SK-N-SH treated with all-trans-retinoic acid at 6 μM for 48 hours (cell line): Measurements from ENCODE around the gene LMTK2.

ENCODE experiments used
- ATAC-seq: fragments of 200-7000 bp; cut with Tn5 transposase; 3 replicates; pipeline ENCODE4 v1.9.1; 2020; ENCODE audit warnings: mild to moderate bottlenecking, moderate library complexity
- ARNTL ChIP-seq: fragments of 450-650 bp; formaldehyde crosslinking; IDR thresholded peaks from 2 replicates; pipeline ENCODE4 v1.5.0; 2020; ENCODE audit warnings: low read depth, mild to moderate bottlenecking, moderate library complexity, borderline replicate concordance
- BACH2 ChIP-seq: fragments of 250-450 bp; sonication (Bioruptor Pico); IDR thresholded peaks from 2 replicates; pipeline ENCODE4 v1.9.0; 2021; ENCODE audit warnings: mild to moderate bottlenecking, borderline replicate concordance
- CSDC2 ChIP-seq: fragments of 250-450 bp; sonication (Bioruptor Pico); IDR thresholded peaks from 2 replicates; pipeline ENCODE4 v1.5.0; 2020; ENCODE audit warnings: mild to moderate bottlenecking, moderate library complexity
- CSRNP3 ChIP-seq: fragments of 250-450 bp; sonication (Bioruptor Pico); IDR thresholded peaks from 2 replicates; pipeline ENCODE4 v1.5.1; 2021; ENCODE audit warnings: mild to moderate bottlenecking, moderate library complexity
- ESRRG ChIP-seq: fragments of 250-450 bp; sonication (Bioruptor Pico); IDR thresholded peaks from 2 replicates; pipeline ENCODE4 v1.6.1; 2021; ENCODE audit warnings: mild to moderate bottlenecking
- GLIS3 ChIP-seq: fragments of 250-450 bp; sonication (Bioruptor Pico); IDR thresholded peaks from 2 replicates; pipeline ENCODE4 v1.5.0; 2020; ENCODE audit warnings: mild to moderate bottlenecking, moderate library complexity
- OSR1 ChIP-seq: fragments of 250-450 bp; sonication (Bioruptor Pico); IDR thresholded peaks from 2 replicates; pipeline ENCODE4 v1.8.0; 2022; ENCODE audit warnings: moderate library complexity, mild to moderate bottlenecking, inconsistent platforms
- POU6F1 ChIP-seq: fragments of 250-450 bp; sonication (Bioruptor Pico); IDR thresholded peaks from 2 replicates; pipeline ENCODE4 v1.8.0; 2021; ENCODE audit warnings: low read depth, mild to moderate bottlenecking, moderate library complexity, borderline replicate concordance
- PPARA ChIP-seq: fragments of 250-450 bp; sonication (Bioruptor Pico); IDR thresholded peaks from 2 replicates; pipeline ENCODE4 v1.5.0; 2020; ENCODE audit warnings: mild to moderate bottlenecking, borderline replicate concordance
- RARB ChIP-seq: fragments of 250-450 bp; sonication (Bioruptor Pico); IDR thresholded peaks from 2 replicates; pipeline ENCODE4 v1.8.0; 2021; ENCODE audit warnings: mild to moderate bottlenecking, moderate library complexity
- SNAI2 ChIP-seq: fragments of 250-450 bp; sonication (Bioruptor Pico); IDR thresholded peaks from 2 replicates; pipeline ENCODE4 v1.5.0; 2020; ENCODE audit warnings: mild to moderate bottlenecking, moderate library complexity
- TCF4 ChIP-seq: fragments of 250-450 bp; sonication (Bioruptor Pico); IDR thresholded peaks from 2 replicates; pipeline ENCODE4 v1.8.0; 2021; ENCODE audit warnings: mild to moderate bottlenecking, moderate library complexity, borderline replicate concordance
- TOX ChIP-seq: fragments of 250-450 bp; sonication (Bioruptor Pico); IDR thresholded peaks from 2 replicates; pipeline ENCODE4 v1.8.0; 2021; ENCODE audit warnings: mild to moderate bottlenecking, moderate library complexity, borderline replicate concordance
- TSHZ2 ChIP-seq: fragments of 250-450 bp; sonication (Bioruptor Pico); IDR thresholded peaks from 2 replicates; pipeline ENCODE4 v1.5.0; 2020; ENCODE audit warnings: mild to moderate bottlenecking, moderate library complexity
- ZC3H10 ChIP-seq: fragments of 250-450 bp; sonication (Bioruptor Pico); IDR thresholded peaks from 2 replicates; pipeline ENCODE4 v1.5.1; 2021; ENCODE audit warnings: mild to moderate bottlenecking, moderate library complexity
- ZFP3 ChIP-seq: fragments of 250-450 bp; sonication (Bioruptor Pico); IDR thresholded peaks from 2 replicates; pipeline ENCODE4 v1.5.0; 2020; ENCODE audit warnings: mild to moderate bottlenecking, moderate library complexity
- ZFP30 ChIP-seq: fragments of 450-650 bp; formaldehyde crosslinking; IDR thresholded peaks from 2 replicates; pipeline ENCODE4 v1.5.0; 2022; ENCODE audit warnings: mild to moderate bottlenecking, moderate library complexity
- ZNF565 ChIP-seq: fragments of 450-650 bp; formaldehyde crosslinking; conservative IDR thresholded peaks from 2 replicates; pipeline ENCODE4 v1.5.0; 2020; ENCODE audit warnings: low read depth, mild to moderate bottlenecking, moderate library complexity
- ZNF8 ChIP-seq: fragments of 450-650 bp; formaldehyde crosslinking; IDR thresholded peaks from 2 replicates; pipeline ENCODE4 v1.5.0; 2020; ENCODE audit warnings: mild to moderate bottlenecking, moderate library complexity
- TF ChIP-seq, protein P1 (sequence below): fragments of 250-450 bp; sonication (Bioruptor Pico); IDR thresholded peaks from 2 replicates; pipeline ENCODE4 v1.8.0; 2020; ENCODE audit warnings: mild to moderate bottlenecking, moderate library complexity, borderline replicate concordance
- TF ChIP-seq, protein P2 (sequence below): fragments of 250-450 bp; sonication (Bioruptor Pico); IDR thresholded peaks from 2 replicates; pipeline ENCODE4 v1.5.1; 2020; ENCODE audit warnings: low read depth, mild to moderate bottlenecking, moderate library complexity

Gene LMTK2

DNA sequence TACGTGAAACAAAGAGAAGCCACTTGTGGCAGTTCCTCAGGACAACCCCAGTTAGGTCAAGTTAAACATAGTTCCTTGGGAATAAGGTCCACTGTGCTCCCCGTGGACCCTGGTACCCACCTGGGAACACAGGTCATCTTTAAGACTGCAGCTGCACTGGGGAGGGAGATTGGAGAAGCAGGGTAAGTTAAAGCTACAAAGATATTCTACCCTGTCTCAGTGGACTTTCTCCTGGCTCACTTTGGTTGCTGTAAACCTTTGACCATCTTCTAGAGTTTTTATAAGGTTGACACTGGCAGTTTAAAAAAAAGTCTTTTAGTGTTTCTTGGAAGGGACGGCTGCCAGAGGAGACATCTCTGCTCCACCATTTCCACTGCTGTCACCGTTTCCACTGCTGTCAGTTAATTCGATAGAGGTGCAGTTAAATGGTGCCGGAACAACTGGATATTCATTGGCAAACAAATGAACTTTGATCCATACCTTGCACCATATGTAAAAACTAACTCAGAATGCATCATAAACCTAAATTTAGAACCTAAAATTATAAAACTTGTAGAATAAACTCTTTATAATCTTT, 42.5 kb downstream of the LMTK2 start:
- TF ChIP-seq ZNF8, result no peak
- TF ChIP-seq, protein P1, sequence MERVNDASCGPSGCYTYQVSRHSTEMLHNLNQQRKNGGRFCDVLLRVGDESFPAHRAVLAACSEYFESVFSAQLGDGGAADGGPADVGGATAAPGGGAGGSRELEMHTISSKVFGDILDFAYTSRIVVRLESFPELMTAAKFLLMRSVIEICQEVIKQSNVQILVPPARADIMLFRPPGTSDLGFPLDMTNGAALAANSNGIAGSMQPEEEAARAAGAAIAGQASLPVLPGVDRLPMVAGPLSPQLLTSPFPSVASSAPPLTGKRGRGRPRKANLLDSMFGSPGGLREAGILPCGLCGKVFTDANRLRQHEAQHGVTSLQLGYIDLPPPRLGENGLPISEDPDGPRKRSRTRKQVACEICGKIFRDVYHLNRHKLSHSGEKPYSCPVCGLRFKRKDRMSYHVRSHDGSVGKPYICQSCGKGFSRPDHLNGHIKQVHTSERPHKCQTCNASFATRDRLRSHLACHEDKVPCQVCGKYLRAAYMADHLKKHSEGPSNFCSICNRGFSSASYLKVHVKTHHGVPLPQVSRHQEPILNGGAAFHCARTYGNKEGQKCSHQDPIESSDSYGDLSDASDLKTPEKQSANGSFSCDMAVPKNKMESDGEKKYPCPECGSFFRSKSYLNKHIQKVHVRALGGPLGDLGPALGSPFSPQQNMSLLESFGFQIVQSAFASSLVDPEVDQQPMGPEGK, result no peak
- TF ChIP-seq CSDC2 (CRISPR knock-in tag), result no peak
- TF ChIP-seq BACH2, result no peak
- TF ChIP-seq GLIS3 (CRISPR knock-in tag), result no peak
- no peak for TF ChIP-seq ARNTL (CRISPR knock-in tag)
- no peak for TF ChIP-seq POU6F1
- TF ChIP-seq PPARA (CRISPR knock-in tag), result no peak
- no peak for TF ChIP-seq TCF4
- TF ChIP-seq, protein P2, sequence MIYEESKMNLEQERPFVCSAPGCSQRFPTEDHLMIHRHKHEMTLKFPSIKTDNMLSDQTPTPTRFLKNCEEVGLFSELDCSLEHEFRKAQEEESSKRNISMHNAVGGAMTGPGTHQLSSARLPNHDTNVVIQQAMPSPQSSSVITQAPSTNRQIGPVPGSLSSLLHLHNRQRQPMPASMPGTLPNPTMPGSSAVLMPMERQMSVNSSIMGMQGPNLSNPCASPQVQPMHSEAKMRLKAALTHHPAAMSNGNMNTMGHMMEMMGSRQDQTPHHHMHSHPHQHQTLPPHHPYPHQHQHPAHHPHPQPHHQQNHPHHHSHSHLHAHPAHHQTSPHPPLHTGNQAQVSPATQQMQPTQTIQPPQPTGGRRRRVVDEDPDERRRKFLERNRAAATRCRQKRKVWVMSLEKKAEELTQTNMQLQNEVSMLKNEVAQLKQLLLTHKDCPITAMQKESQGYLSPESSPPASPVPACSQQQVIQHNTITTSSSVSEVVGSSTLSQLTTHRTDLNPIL (CRISPR knock-in tag), result no peak
- no peak for TF ChIP-seq ZC3H10 (CRISPR knock-in tag)
- no peak for TF ChIP-seq TOX
- no peak for TF ChIP-seq ZNF565 (CRISPR knock-in tag)
- no peak for TF ChIP-seq SNAI2 (CRISPR knock-in tag)
- TF ChIP-seq RARB (CRISPR knock-in tag), result no peak
- no peak for TF ChIP-seq ESRRG
- TF ChIP-seq ZFP30, result no peak
- ATAC-seq, result no peak

GRCh38 chr7:98151884-98152283, 45.2 kb downstream of the LMTK2 start:
- TF ChIP-seq ZNF565 (CRISPR knock-in tag), result no peak
- no peak for TF ChIP-seq ESRRG
- TF ChIP-seq BACH2, result no peak
- no peak for TF ChIP-seq ZNF8
- no peak for TF ChIP-seq POU6F1
- TF ChIP-seq CSRNP3 (CRISPR knock-in tag), result no peak
- no peak for TF ChIP-seq OSR1
- no peak for ATAC-seq

- ATAC-seq, result no peak
- no peak for TF ChIP-seq ZFP30
- TF ChIP-seq ZC3H10 (CRISPR knock-in tag), result no peak
- no peak for TF ChIP-seq ZFP3
- no peak for TF ChIP-seq ARNTL (CRISPR knock-in tag)
- no peak for TF ChIP-seq TSHZ2 (CRISPR knock-in tag)
- no peak for TF ChIP-seq POU6F1
- TF ChIP-seq, protein P2 (CRISPR knock-in tag), result no peak
- TF ChIP-seq, all 23 proteins: peak for 0
Observed at GRCh38 chr7:98156700-98157099, 50.0 kb downstream of the LMTK2 start.
